PC-3 (cell line): Measurements from ENCODE around the gene CSRNP3.

Experiments
- EZH2 ChIP-seq: fragments of 300-600 bp; sonication (generic); IDR thresholded peaks from one replicate; pipeline ENCODE4 v1.6.1; 2017; ENCODE audit warnings: antibody characterized with exemption, mild to moderate bottlenecking, low read length; ENCODE audit not compliant: unreplicated experiment
- TF ChIP-seq, protein P1 (sequence below): fragments of 300-600 bp; sonication (generic); conservative IDR thresholded peaks from 2 replicates; pipeline ENCODE4 v1.5.1; 2017; ENCODE audit warnings: antibody characterized with exemption, low read depth, mild to moderate bottlenecking, low read length

DNA sequence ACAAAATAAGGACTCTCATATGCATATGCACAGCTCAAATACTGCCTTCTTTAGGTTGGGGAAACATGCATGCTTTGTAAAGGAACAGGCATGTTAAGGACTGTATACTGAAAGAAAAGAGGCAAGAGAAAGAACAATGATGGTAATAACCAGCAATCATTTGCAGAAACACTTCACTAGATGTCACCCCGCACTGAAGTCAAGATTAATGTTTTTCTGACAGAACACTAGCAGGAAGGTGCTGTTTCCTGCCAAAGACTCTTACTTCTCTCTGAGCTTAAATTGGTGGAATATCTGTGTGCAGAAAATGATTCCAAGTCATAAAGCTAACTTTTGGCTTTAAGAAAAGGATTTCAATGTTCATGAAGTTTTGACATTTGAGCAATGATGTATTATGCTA is 19.3 kb upstream of the CSRNP3 start:
- TF ChIP-seq, protein P1, sequence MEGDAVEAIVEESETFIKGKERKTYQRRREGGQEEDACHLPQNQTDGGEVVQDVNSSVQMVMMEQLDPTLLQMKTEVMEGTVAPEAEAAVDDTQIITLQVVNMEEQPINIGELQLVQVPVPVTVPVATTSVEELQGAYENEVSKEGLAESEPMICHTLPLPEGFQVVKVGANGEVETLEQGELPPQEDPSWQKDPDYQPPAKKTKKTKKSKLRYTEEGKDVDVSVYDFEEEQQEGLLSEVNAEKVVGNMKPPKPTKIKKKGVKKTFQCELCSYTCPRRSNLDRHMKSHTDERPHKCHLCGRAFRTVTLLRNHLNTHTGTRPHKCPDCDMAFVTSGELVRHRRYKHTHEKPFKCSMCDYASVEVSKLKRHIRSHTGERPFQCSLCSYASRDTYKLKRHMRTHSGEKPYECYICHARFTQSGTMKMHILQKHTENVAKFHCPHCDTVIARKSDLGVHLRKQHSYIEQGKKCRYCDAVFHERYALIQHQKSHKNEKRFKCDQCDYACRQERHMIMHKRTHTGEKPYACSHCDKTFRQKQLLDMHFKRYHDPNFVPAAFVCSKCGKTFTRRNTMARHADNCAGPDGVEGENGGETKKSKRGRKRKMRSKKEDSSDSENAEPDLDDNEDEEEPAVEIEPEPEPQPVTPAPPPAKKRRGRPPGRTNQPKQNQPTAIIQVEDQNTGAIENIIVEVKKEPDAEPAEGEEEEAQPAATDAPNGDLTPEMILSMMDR = no peak
- no peak for TF ChIP-seq EZH2
